Measurements from ENCODE around the gene ALDH1A2.

The ALDH1A2 gene

GRCh38 chr15:57931570-57931969, 133.9 kb downstream of the ALDH1A2 start:
- no peak for DNase-seq

- no peak for DNase-seq
Observed at GRCh38 chr15:57927091-57927631, 138.3 kb downstream of the ALDH1A2 start.

GRCh38 chr15:57925650-57926049, 139.9 kb downstream of the ALDH1A2 start:
- DNase-seq, result no peak

- no peak for DNase-seq
Observed at GRCh38 chr15:57924598-57924997, 140.9 kb downstream of the ALDH1A2 start.

GRCh38 chr15:57923750-57924149, 141.8 kb downstream of the ALDH1A2 start:
- DNase-seq, result no peak

- DNase-seq, result no peak
Observed at GRCh38 chr15:57923306-57923705, 142.2 kb downstream of the ALDH1A2 start.

- no peak for DNase-seq
Observed at GRCh38 chr15:57922776-57923175, 142.7 kb downstream of the ALDH1A2 start.

GRCh38 chr15:57921371-57921770, 144.1 kb downstream of the ALDH1A2 start:
- no peak for DNase-seq

- DNase-seq, result no peak
Observed at GRCh38 chr15:57920911-57921310, 144.6 kb downstream of the ALDH1A2 start.

GRCh38 chr15:57919754-57920153, 145.8 kb downstream of the ALDH1A2 start:
- DNase-seq, result no peak

- DNase-seq, result no peak
Observed at GRCh38 chr15:57917998-57918397, 147.5 kb downstream of the ALDH1A2 start.

GRCh38 chr15:57916695-57917094, 148.8 kb downstream of the ALDH1A2 start:
- DNase-seq, result no peak

GRCh38 chr15:57915827-57916531, 149.5 kb downstream of the ALDH1A2 start:
- no peak for DNase-seq

- DNase-seq, result no peak
Observed at GRCh38 chr15:57914350-57915055, 151.0 kb downstream of the ALDH1A2 start.

- no peak for DNase-seq
Observed at GRCh38 chr15:57911247-57911646, 154.3 kb downstream of the ALDH1A2 start.

GRCh38 chr15:57910672-57911071, 154.8 kb downstream of the ALDH1A2 start:
- DNase-seq, result no peak

- DNase-seq, result no peak
Observed at GRCh38 chr15:57909388-57909787, 156.1 kb downstream of the ALDH1A2 start.

- no peak for DNase-seq
Observed at GRCh38 chr15:57903626-57904025, 161.9 kb downstream of the ALDH1A2 start.

Measured in NCI-H1048 (cell line).